Neural crest cell (in vitro differentiated cells): ENCODE measurements around the gene SLC22A4. TPM values are rescaled to one million over a fixed set of nuclear protein-coding genes. Genes with fewer than 3 reads are reported as not detected.

ENCODE experiments used
- DNase-seq: peaks from one replicate; pipeline ENCODE4 v3.0.0; 2021; ENCODE audit warnings: low read depth, mixed read lengths, low spot score
- H3K27ac Mint-ChIP-seq: one replicate; pipeline ENCODE4 v1.8.0; 2021; ENCODE audit warnings: mild to moderate bottlenecking, mixed read lengths; ENCODE audit not compliant: unreplicated experiment
- H3K27me3 Mint-ChIP-seq: 2 replicates; pipeline ENCODE4 v1.8.0; 2021; ENCODE audit warnings: low read depth, mild to moderate bottlenecking, mixed read lengths
- H3K36me3 Mint-ChIP-seq: 2 replicates; pipeline ENCODE4 v1.8.0; 2021; ENCODE audit warnings: low read depth, mild to moderate bottlenecking, mixed read lengths
- H3K4me1 Mint-ChIP-seq: 2 replicates; pipeline ENCODE4 v1.8.0; 2021; ENCODE audit warnings: mixed read lengths
- H3K4me3 Mint-ChIP-seq: one replicate; pipeline ENCODE4 v1.8.0; 2021; ENCODE audit warnings: mild to moderate bottlenecking, mixed read lengths
- H3K9me3 Mint-ChIP-seq: 2 replicates; pipeline ENCODE4 v1.8.0; 2021; ENCODE audit warnings: mixed read lengths
- total RNA-seq: library from RNA; stranded (reverse); gene quantifications from 2 replicates; pipeline ENCODE4 v1.2.1, GENCODE V29; 2021
- TF ChIP-seq, protein P1 (sequence below): fragments of 200-600 bp; sonication (generic); conservative IDR thresholded peaks from 2 replicates; pipeline ENCODE4 v1.5.0; 2021; ENCODE audit warnings: antibody characterized with exemption, mild to moderate bottlenecking

The SLC22A4 gene
- total RNA-seq, 1 donor from 2014 or later = 0.47 TPM

DNA sequence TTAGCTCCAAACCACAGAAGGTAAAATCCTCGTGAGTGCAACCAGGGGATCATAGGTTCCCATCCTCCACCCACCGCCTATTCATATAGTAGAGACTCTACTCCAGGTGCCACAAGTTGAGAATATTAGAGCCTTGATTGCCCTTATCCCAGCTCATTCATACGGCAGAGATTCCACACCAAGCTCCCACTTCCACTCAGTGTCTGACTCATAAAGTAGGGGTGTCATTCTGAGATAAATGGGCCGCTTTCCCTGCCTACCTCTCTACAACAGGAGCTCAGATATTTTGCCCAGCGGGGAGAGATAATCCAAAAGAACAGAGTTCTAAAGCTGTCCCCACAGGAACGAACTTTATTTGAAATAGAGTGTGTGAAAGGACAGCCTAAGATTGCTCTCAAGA is 9.4 kb downstream of the SLC22A4 start:
- no peak for DNase-seq
- Mint-ChIP-seq H3K27ac (no peak overlapping the region), H3K36me3 (peaks cover 6% of the 10 kb centered on the region), H3K9me3 (peaks cover 9% of the 10 kb centered on the region), H3K4me3 (no peak overlapping the region), H3K4me1 (peaks cover 6% of the 10 kb centered on the region), H3K27me3 (no peaks in the 10 kb centered on the region)
- TF ChIP-seq, protein P1, sequence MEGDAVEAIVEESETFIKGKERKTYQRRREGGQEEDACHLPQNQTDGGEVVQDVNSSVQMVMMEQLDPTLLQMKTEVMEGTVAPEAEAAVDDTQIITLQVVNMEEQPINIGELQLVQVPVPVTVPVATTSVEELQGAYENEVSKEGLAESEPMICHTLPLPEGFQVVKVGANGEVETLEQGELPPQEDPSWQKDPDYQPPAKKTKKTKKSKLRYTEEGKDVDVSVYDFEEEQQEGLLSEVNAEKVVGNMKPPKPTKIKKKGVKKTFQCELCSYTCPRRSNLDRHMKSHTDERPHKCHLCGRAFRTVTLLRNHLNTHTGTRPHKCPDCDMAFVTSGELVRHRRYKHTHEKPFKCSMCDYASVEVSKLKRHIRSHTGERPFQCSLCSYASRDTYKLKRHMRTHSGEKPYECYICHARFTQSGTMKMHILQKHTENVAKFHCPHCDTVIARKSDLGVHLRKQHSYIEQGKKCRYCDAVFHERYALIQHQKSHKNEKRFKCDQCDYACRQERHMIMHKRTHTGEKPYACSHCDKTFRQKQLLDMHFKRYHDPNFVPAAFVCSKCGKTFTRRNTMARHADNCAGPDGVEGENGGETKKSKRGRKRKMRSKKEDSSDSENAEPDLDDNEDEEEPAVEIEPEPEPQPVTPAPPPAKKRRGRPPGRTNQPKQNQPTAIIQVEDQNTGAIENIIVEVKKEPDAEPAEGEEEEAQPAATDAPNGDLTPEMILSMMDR = no peak

DNA sequence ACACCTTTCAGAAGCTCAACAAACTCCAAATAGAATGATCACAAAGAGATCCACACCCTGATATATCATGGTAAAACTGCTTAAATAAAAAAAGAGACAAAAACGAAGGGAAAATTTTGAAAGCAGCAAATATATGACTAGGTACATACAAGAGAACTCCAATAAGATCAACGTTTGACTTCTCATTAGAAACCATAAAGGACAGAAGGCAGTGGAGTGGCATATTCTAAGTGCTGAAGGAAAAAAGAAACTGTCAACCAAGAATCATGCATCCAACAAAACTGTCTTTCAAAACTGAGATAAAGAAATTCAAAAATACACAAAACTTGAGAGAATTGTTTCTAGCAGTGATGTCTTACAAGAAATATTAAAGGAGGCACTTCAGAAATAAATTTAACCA is 11.2 kb downstream of the SLC22A4 start:
- H3K27me3 Mint-ChIP-seq = no peaks in the 10 kb centered on the region
- no peak overlapping the region for H3K4me3 Mint-ChIP-seq
- TF ChIP-seq, protein P1 = no peak
- peaks cover 6% of the 10 kb centered on the region for H3K36me3 Mint-ChIP-seq
- H3K4me1 Mint-ChIP-seq = peaks cover 15% of the 10 kb centered on the region
- no peak overlapping the region for H3K27ac Mint-ChIP-seq
- peaks cover 9% of the 10 kb centered on the region for H3K9me3 Mint-ChIP-seq
- DNase-seq = no peak

DNA sequence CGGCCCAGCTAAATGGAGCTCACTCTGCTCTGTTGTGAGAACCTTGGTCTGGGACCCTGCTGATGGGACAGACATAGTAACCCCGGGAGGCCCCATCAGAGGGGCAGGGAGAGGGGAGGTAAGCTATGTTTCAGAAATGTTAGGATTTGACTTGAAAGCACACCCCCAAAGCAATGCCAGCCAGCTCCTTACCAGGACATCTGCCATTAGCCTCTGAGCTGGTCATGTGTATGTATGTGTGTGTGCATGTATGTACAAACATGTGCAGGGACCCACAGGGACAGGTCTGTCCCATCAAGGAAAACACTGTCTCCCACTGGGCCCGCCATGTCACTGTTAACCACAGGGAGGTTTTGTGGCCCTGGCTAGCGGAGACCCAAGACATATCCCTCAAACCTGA is 14.5 kb downstream of the SLC22A4 start:
- no peak for DNase-seq
- Mint-ChIP-seq H3K4me3 (no peak overlapping the region), H3K27ac (no peak overlapping the region), H3K9me3 (peaks cover 9% of the 10 kb centered on the region), H3K4me1 (peaks cover 21% of the 10 kb centered on the region), H3K36me3 (peaks cover 6% of the 10 kb centered on the region), H3K27me3 (no peaks in the 10 kb centered on the region)
- TF ChIP-seq, protein P1 = no peak

DNA sequence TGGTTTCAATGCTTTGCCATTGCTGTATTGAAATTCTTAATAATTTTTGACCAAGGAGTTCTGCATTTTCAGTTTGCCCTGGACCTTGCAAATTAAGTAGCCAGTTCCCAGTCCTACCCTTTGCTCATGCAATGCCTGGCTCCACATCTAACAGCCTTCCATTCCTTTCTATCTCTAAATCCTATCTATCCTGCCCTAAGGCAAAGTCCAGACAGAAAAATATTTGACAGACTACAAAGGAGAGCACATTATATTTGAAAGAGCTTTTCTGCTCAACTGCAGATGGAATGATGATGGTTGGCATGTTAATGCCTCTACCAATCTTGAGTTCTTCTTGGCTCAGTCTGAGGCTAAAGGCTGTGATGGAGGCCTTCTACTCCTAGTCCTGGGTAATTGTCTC is 15.5 kb downstream of the SLC22A4 start:
- Mint-ChIP-seq H3K9me3 (peaks cover 5% of the 10 kb centered on the region), H3K27me3 (no peaks in the 10 kb centered on the region), H3K4me3 (no peak overlapping the region), H3K27ac (no peak overlapping the region), H3K36me3 (peaks cover 2% of the 10 kb centered on the region), H3K4me1 (peaks cover 18% of the 10 kb centered on the region)
- TF ChIP-seq, protein P1 = no peak
- no peak for DNase-seq

DNA sequence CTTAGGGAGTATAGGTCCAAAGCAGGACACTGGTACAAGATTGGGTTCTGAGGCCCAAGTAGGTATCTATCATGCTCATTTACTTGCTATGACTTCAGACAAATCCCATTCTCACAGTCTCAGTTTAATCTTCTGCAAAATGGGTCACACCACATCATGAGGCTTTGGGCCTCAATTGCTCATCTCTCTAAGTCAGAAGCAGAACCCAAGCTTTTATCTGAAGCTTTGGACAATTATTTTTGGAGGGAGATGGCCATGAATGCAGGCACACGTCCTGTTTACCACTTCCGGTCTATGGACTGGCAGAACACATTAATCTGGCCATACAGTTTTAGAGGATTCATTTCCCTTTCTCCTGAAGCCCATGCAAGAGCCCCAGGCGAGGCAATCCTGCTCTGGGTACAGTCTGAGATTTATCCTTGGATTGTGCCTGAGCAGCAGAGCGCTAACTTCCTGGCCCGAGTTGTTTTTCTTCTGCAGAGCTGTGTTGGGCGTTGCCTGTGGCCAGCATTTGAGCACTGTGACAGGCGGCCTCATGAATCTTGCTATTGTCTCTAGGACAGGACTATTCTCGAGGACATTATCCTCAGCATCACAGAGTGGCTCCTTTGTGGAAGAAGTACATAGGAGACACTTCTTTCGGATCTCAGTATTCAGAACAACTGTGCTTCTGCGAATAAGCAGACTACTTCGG is 16.1 kb downstream of the SLC22A4 start:
- no peaks in the 10 kb centered on the region for H3K36me3 Mint-ChIP-seq
- peaks cover 18% of the 10 kb centered on the region for H3K4me1 Mint-ChIP-seq
- TF ChIP-seq, protein P1 = no peak

More for the DNA sequence above, 16.1 kb downstream of the SLC22A4 start:
- peak overlapping the region; percentile 85 for H3K27ac Mint-ChIP-seq
- DNase-seq = no peak
- H3K4me3 Mint-ChIP-seq = no peak overlapping the region
- H3K9me3 Mint-ChIP-seq = peaks cover 2% of the 10 kb centered on the region
- no peaks in the 10 kb centered on the region for H3K27me3 Mint-ChIP-seq
